Peyer's patch (tissue), 4 donors: ENCODE results near the gene C9orf43.

ENCODE experiments used
- CTCF ChIP-seq, 6 experiments: fragments of 450-650 bp in 4 of 6; fragments of 200-600 bp in 2 of 6; sonication (generic) in 1 of 6; IDR thresholded peaks; one replicate each; pipeline ENCODE4 v1.5.1; 2017 to 2019; ENCODE audit warnings: antibody characterized with exemption in 6 of 6, mild to moderate bottlenecking in 3 of 6, moderate library complexity in 1 of 6
- POLR2A ChIP-seq, 2 donors: fragments of 450-650 bp; IDR thresholded peaks; one replicate each; pipeline ENCODE4 v1.5.1; 2017; ENCODE audit warnings: antibody characterized with exemption in 2 of 2, mild to moderate bottlenecking in 2 of 2, moderate library complexity in 2 of 2

GRCh38 chr9:113409883-113410206 lies 702 bp upstream of the C9orf43 start:
- TF ChIP-seq POLR2A (IDR thresholded peaks at IDR 0.05) (no peak), CTCF (IDR thresholded peaks at IDR 0.05) (no peak)
